Measurements from ENCODE around the gene SEMA4D.

- TF ChIP-seq CTCF (IDR thresholded peaks at IDR 0.05) (no peak), POLR2A (IDR thresholded peaks at IDR 0.05) (no peak), EP300 (IDR thresholded peaks at IDR 0.05) (no peak), POLR2AphosphoS5 (IDR thresholded peaks at IDR 0.05) (no peak)
These were observed 106.3 kb downstream of the SEMA4D start for GRCh38 chr9:89391585-89391984.
